ENCODE data around the gene SLC16A7.
"Not testable (repeated sequence)": the region's sequence is repeated elsewhere in the genome, so short reads cannot be mapped to it uniquely, and the experiment has no call there.

The SLC16A7 gene

GRCh38 chr12:59734371-59734770 is 138.5 kb downstream of the SLC16A7 start:
- DNase-seq (ENCODE audit: low read depth in 2 of 3, low spot score in 1 of 3) = no peak

GRCh38 chr12:59735231-59735630 is 139.4 kb downstream of the SLC16A7 start:
- no peak for DNase-seq (ENCODE audit: low read depth in 2 of 3, low spot score in 1 of 3)

- DNase-seq (ENCODE audit: low read depth in 2 of 3, low spot score in 1 of 3) = no peak
Measured at GRCh38 chr12:59736359-59736758, 140.5 kb downstream of the SLC16A7 start.

GRCh38 chr12:59736786-59737185 is 141.0 kb downstream of the SLC16A7 start:
- no peak for DNase-seq (ENCODE audit: low read depth in 2 of 3, low spot score in 1 of 3)

- no peak for DNase-seq (ENCODE audit: low read depth in 2 of 3, low spot score in 1 of 3)
Measured at GRCh38 chr12:59737725-59738463, 142.1 kb downstream of the SLC16A7 start.

GRCh38 chr12:59742841-59743240 is 147.0 kb downstream of the SLC16A7 start:
- DNase-seq (ENCODE audit: low read depth in 2 of 3, low spot score in 1 of 3) = no peak

- DNase-seq (ENCODE audit: low read depth in 2 of 3, low spot score in 1 of 3) = no peak
Measured at GRCh38 chr12:59744564-59744963, 148.7 kb downstream of the SLC16A7 start.

- DNase-seq (ENCODE audit: low read depth in 2 of 3, low spot score in 1 of 3) = not testable (repeated sequence)
Measured at GRCh38 chr12:59751091-59751490, 155.3 kb downstream of the SLC16A7 start.

GRCh38 chr12:59761542-59761941 is 165.7 kb downstream of the SLC16A7 start:
- no peak for DNase-seq (ENCODE audit: low read depth in 2 of 3, low spot score in 1 of 3)

- no peak for DNase-seq (ENCODE audit: low read depth in 2 of 3, low spot score in 1 of 3)
Measured at GRCh38 chr12:59763835-59764234, 168.0 kb downstream of the SLC16A7 start.

- DNase-seq (ENCODE audit: low read depth in 2 of 3, low spot score in 1 of 3) = no peak
Measured at GRCh38 chr12:59768031-59768430, 172.2 kb downstream of the SLC16A7 start.

- DNase-seq (ENCODE audit: low read depth in 2 of 3, low spot score in 1 of 3) = no peak
Measured at GRCh38 chr12:59780605-59781135, 184.8 kb downstream of the SLC16A7 start.

GRCh38 chr12:59787610-59788009 is 191.8 kb downstream of the SLC16A7 start:
- no peak for DNase-seq (ENCODE audit: low read depth in 2 of 3, low spot score in 1 of 3)

GRCh38 chr12:59792647-59793046 is 196.8 kb downstream of the SLC16A7 start:
- DNase-seq (ENCODE audit: low read depth in 2 of 3, low spot score in 1 of 3) = no peak

- no peak for DNase-seq (ENCODE audit: low read depth in 2 of 3, low spot score in 1 of 3)
Measured at GRCh38 chr12:59803735-59804134, 207.9 kb downstream of the SLC16A7 start.

GRCh38 chr12:59808317-59808910 is 212.6 kb downstream of the SLC16A7 start:
- DNase-seq (ENCODE audit: low read depth in 2 of 3, low spot score in 1 of 3) = no peak

GRCh38 chr12:59811991-59812390 is 216.2 kb downstream of the SLC16A7 start:
- no peak for DNase-seq (ENCODE audit: low read depth in 2 of 3, low spot score in 1 of 3)

GRCh38 chr12:59812716-59813115 is 216.9 kb downstream of the SLC16A7 start:
- DNase-seq (ENCODE audit: low read depth in 2 of 3, low spot score in 1 of 3) = no peak

- no peak for DNase-seq (ENCODE audit: low read depth in 2 of 3, low spot score in 1 of 3)
Measured at GRCh38 chr12:59820594-59821011, 224.8 kb downstream of the SLC16A7 start.

GRCh38 chr12:59823567-59823966 is 227.7 kb downstream of the SLC16A7 start:
- DNase-seq (ENCODE audit: low read depth in 2 of 3, low spot score in 1 of 3) = no peak

GRCh38 chr12:59827767-59828166 is 231.9 kb downstream of the SLC16A7 start:
- no peak for DNase-seq (ENCODE audit: low read depth in 2 of 3, low spot score in 1 of 3)

- no peak for DNase-seq (ENCODE audit: low read depth in 2 of 3, low spot score in 1 of 3)
Measured at GRCh38 chr12:59828521-59828920, 232.7 kb downstream of the SLC16A7 start.

GRCh38 chr12:59833408-59833807 is 237.6 kb downstream of the SLC16A7 start:
- no peak for DNase-seq (ENCODE audit: low read depth in 2 of 3, low spot score in 1 of 3)

Data from stimulated activated CD4-positive, alpha-beta T cell treated with anti-CD3 and anti-CD28 coated beads, Interleukin-12 subunit alpha, Interleukin-12 subunit beta, amount 100 ng/mL, for 48 hours (primary cell).